GM12872 (cell line): Measurements from ENCODE around the gene PLAGL2.

Source experiments
- TF ChIP-seq, protein P1 (sequence below): IDR thresholded peaks from 3 replicates; pipeline ENCODE4 v1.5.1; 2011; ENCODE audit warnings: low read depth, mild to moderate bottlenecking, low read length, moderate library complexity; ENCODE audit not compliant: insufficient read depth

PLAGL2 gene

DNA sequence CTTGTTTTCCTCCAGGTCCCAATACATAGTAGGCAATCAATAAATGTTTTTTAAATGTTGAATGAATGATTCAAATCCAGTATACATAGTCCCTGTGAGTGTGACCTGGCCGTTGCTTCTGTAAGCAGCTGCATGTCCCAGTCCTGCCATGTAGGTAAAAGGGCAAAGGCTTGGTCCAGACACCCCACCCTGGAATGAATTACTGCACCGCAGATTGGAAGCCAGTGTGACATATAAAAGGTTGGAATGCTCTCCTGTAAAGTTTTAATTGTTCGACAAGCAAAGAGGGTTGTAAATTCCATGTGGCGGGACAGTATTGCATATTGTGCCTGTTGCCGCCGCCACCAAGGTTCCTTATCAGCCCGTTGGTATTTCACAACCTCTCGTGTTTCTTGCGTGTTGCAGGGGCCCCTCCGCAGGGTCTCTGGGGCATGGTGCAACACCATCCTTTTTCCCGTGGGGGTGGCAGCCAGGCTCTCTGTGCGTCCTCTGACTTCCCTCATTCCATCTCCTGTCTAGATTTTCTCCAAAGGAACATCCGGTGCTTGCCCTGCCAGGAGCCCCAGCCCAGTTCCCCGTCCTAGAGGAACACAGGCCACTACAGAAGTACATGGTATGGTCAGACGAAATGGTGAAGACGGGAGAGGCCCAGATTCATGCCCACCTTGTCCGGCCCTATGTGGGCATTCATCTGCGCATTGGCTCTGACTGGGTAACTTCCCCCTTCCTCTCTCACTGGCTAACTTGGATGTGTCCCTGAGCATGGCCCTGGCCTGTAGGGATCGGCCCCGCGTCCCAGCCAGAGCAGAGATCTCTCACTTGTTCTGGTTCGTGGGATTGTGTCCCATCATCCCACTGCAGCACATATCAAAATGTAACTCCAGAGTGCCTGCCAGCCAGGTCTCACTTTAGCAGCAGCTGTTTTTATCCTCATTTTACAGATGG, 20.5 kb upstream of the PLAGL2 start:
- TF ChIP-seq, protein P1, sequence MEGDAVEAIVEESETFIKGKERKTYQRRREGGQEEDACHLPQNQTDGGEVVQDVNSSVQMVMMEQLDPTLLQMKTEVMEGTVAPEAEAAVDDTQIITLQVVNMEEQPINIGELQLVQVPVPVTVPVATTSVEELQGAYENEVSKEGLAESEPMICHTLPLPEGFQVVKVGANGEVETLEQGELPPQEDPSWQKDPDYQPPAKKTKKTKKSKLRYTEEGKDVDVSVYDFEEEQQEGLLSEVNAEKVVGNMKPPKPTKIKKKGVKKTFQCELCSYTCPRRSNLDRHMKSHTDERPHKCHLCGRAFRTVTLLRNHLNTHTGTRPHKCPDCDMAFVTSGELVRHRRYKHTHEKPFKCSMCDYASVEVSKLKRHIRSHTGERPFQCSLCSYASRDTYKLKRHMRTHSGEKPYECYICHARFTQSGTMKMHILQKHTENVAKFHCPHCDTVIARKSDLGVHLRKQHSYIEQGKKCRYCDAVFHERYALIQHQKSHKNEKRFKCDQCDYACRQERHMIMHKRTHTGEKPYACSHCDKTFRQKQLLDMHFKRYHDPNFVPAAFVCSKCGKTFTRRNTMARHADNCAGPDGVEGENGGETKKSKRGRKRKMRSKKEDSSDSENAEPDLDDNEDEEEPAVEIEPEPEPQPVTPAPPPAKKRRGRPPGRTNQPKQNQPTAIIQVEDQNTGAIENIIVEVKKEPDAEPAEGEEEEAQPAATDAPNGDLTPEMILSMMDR = no peak

GRCh38 chr20:32227306-32227705, 19.8 kb upstream of the PLAGL2 start:
- TF ChIP-seq, protein P1 = no peak

DNA sequence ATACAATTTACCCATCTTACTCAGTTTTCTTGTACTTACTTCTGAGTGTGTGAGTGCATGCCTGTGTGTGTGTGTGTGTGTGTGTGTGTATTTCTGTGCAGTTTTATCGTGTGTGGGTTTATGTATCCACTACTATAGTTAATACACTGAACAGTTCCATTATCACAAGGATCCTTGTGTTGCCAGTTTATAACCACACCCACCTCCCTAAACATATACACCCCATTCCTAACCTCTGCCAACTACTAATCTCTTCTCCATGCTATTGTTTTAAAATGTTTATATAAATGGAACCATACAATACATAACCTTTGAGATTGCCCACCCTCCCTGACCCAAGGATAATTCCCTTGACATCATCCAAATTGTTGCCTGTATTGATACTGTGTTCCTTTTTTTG, 18.8 kb upstream of the PLAGL2 start:
- TF ChIP-seq, protein P1 = no peak

- TF ChIP-seq, protein P1 = no peak
Observed at GRCh38 chr20:32224463-32224862, 16.9 kb upstream of the PLAGL2 start.

GRCh38 chr20:32218156-32218900, 10.8 kb upstream of the PLAGL2 start:
- TF ChIP-seq, protein P1 = no peak

GRCh38 chr20:32216179-32217142, 8.9 kb upstream of the PLAGL2 start:
- TF ChIP-seq, protein P1 = no peak
